ENCODE measurements around the gene CDC42BPB. TPM values are rescaled to one million over a fixed set of nuclear protein-coding genes. Genes with fewer than 3 reads are reported as not detected.

The CDC42BPB gene
- total and polyA plus RNA-seq, 2 donors from 2014 or later: 22.5 to 127 TPM

DNA sequence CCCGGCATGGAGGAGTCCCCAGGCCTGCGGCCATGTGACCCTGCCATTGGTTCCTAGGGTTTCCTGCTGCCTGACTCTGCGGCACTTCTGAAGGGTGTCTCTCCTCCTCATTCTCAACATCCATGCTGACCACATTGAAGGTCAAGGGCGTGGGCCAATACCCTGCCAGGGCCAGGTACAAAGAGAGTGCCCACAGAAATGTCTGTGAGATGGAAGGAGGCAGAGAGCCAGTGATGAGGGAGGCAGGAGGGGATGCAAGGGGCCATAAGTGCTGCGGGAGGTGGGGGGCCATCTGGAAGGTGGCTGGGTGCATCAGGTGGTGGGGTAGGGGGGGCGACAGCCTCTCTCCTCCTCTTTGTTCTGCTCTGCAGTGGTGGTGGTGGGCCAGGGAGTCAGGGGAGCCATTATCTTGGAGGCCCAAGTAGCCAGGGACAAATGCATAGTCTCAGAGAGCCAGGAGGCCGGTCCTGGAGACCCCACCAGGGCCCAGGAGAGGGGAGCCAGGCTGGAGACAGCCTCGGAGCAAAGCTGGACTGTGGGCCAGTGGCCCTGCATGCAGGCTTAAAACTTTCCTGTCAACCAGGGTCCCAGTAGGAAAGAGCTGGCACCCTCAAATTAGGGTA is 13.0 kb upstream of the CDC42BPB start:
- Histone ChIP-seq H3K27me3 (ENCODE audit: control insufficient read depth, insufficient read depth, low read length) (no peaks in the 10 kb centered on the region), H3K9ac (ENCODE audit: low read length in 3 of 3) (no peak overlapping the region), H3K27ac (ENCODE audit: low read depth in 2 of 2, low read length in 2 of 2) (no peak overlapping the region), H3K36me3 (ENCODE audit: control insufficient read depth in 2 of 3, insufficient read depth in 3 of 3, low read length in 3 of 3) (no peaks in the 10 kb centered on the region), H3K4me3 (ENCODE audit: low read length in 3 of 3) (no peak overlapping the region), H3K9me3 (ENCODE audit: control insufficient read depth in 2 of 3, insufficient read depth in 1 of 3, low read length in 3 of 3) (no peaks in the 10 kb centered on the region), H3K4me1 (ENCODE audit: control insufficient read depth in 2 of 3, insufficient read depth in 2 of 3, low read depth in 1 of 3, low read length in 3 of 3) (peaks cover 0 to 34% (median 24%) of the 10 kb centered on the region in 3 donors)
- TF ChIP-seq, protein P1, sequence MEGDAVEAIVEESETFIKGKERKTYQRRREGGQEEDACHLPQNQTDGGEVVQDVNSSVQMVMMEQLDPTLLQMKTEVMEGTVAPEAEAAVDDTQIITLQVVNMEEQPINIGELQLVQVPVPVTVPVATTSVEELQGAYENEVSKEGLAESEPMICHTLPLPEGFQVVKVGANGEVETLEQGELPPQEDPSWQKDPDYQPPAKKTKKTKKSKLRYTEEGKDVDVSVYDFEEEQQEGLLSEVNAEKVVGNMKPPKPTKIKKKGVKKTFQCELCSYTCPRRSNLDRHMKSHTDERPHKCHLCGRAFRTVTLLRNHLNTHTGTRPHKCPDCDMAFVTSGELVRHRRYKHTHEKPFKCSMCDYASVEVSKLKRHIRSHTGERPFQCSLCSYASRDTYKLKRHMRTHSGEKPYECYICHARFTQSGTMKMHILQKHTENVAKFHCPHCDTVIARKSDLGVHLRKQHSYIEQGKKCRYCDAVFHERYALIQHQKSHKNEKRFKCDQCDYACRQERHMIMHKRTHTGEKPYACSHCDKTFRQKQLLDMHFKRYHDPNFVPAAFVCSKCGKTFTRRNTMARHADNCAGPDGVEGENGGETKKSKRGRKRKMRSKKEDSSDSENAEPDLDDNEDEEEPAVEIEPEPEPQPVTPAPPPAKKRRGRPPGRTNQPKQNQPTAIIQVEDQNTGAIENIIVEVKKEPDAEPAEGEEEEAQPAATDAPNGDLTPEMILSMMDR (IDR thresholded peaks at IDR 0.05; ENCODE audit: borderline replicate concordance, extremely low read depth, insufficient read depth): no peak
- no peak for FAIRE-seq
- DNase-seq: peak in 1 of 5 donors; percentile 62
- intact Hi-C loops (cut with DNase I): no loop called here

DNA sequence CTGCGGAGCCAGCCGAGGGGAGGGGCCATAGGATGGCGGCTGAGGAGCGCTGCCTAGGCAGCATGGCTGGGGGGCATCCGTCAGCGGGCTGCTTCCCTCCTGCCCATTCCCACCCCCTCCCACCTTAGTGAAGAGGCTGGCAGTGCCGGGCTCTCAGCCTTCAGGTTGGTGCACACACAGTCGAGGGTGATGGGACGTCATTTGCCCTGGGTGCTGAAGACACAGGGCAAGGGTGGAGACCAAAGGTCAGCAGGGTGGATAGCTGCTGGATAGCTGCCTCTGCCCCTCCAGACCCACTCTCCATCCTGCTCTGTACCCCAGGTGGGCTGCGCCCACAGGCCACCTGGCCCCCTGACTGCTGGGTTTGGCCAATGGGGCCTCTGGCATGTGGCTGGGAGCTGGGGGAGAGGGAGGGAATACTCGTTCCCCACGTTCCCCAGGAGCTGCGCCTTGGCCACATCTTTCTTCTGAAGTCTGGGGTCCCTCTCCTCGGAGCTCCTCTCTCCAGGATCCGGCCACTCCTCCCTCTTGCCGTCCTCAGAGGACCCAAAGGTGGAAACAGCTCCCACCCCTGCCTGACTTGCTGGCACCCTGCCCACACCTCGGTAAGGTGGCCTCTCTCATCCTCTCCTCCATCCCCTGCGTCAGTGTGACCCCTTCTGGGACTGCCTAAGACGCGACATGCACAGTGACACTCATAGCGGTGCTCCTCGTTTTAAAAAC is 11.2 kb upstream of the CDC42BPB start:
- Histone ChIP-seq H3K9ac (ENCODE audit: low read length in 3 of 3) (no peak overlapping the region), H3K27me3 (ENCODE audit: control insufficient read depth, insufficient read depth, low read length) (no peaks in the 10 kb centered on the region), H3K36me3 (ENCODE audit: control insufficient read depth in 2 of 3, insufficient read depth in 3 of 3, low read length in 3 of 3) (no peaks in the 10 kb centered on the region), H3K27ac (ENCODE audit: low read depth in 2 of 2, low read length in 2 of 2) (no peak overlapping the region), H3K4me3 (ENCODE audit: low read length in 3 of 3) (no peak overlapping the region), H3K9me3 (ENCODE audit: control insufficient read depth in 2 of 3, insufficient read depth in 1 of 3, low read length in 3 of 3) (no peaks in the 10 kb centered on the region), H3K4me1 (ENCODE audit: control insufficient read depth in 2 of 3, insufficient read depth in 2 of 3, low read depth in 1 of 3, low read length in 3 of 3) (peaks cover 0 to 25% (median 13%) of the 10 kb centered on the region in 3 donors)
- intact Hi-C loops (cut with DNase I): no loop called here
- FAIRE-seq (no peak), DNase-seq (peak in 2 of 5 donors; percentile 50 to 68)
- TF ChIP-seq, protein P1 (IDR thresholded peaks at IDR 0.05; ENCODE audit: borderline replicate concordance, extremely low read depth, insufficient read depth): no peak

DNA sequence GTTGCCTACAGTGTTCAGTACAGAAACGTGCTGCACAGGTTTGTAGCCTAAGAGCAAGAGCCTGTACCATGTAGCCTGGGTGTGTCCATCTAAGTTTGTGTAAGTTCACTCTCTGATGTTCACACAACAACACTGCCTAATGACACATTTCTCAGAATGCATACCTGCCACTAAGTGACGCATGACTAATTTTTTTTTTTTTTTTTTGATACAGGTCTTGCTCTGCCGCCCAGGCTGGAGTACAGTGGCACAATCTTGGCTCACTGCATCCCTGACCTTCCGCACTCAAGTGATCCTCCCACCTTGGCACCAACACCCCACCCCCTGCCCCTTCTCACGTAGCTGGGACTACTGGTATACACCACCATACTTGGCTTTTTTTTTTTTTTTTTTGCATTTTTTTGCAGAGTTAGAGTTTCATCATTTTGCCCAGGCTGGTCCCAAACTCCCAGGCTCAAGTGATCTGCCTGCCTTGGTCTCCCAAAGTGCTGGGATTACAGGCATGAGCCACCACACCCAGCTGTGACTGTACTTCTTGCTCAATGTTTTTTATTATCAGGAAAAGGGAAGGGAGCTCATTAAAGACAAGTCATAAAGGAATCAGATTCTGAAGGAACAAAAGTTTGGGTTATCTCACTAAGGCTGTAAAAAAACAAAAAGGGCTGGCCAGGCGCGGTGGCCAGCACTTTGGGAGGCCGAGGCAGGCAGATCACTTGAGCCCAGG is 10.0 kb upstream of the CDC42BPB start:
- intact Hi-C loops (cut with DNase I): no loop called here
- FAIRE-seq: peak; percentile 13
- peak overlapping the region; percentile 26 to 61 for H3K27ac ChIP-seq (ENCODE audit: low read depth in 2 of 2, low read length in 2 of 2)
- no peak overlapping the region for H3K9ac ChIP-seq (ENCODE audit: low read length in 3 of 3)
- H3K36me3 ChIP-seq (ENCODE audit: control insufficient read depth in 2 of 3, insufficient read depth in 3 of 3, low read length in 3 of 3): no peaks in the 10 kb centered on the region
- TF ChIP-seq, protein P1 (IDR thresholded peaks at IDR 0.05; ENCODE audit: borderline replicate concordance, extremely low read depth, insufficient read depth): no peak
- no peaks in the 10 kb centered on the region for H3K9me3 ChIP-seq (ENCODE audit: control insufficient read depth in 2 of 3, insufficient read depth in 1 of 3, low read length in 3 of 3)
- H3K27me3 ChIP-seq (ENCODE audit: control insufficient read depth, insufficient read depth, low read length): no peaks in the 10 kb centered on the region
- H3K4me3 ChIP-seq (ENCODE audit: low read length in 3 of 3): no peak overlapping the region
- H3K4me1 ChIP-seq (ENCODE audit: control insufficient read depth in 2 of 3, insufficient read depth in 2 of 3, low read depth in 1 of 3, low read length in 3 of 3): peaks cover 0 to 19% (median 13%) of the 10 kb centered on the region in 3 donors
- DNase-seq: peak in 4 of 5 donors; percentile 49 to 88 (median 58)
